ENCODE data around the gene SCLT1. TPM values are rescaled to one million over a fixed set of nuclear protein-coding genes. Genes with fewer than 3 reads are reported as not detected.
A peak's percentile ranks its signal among the peaks of the same experiment; 100 is the strongest.

Gene SCLT1
- polyA plus RNA-seq, 3 donors: 14.3 to 18.2 (median 18.0) TPM

DNA sequence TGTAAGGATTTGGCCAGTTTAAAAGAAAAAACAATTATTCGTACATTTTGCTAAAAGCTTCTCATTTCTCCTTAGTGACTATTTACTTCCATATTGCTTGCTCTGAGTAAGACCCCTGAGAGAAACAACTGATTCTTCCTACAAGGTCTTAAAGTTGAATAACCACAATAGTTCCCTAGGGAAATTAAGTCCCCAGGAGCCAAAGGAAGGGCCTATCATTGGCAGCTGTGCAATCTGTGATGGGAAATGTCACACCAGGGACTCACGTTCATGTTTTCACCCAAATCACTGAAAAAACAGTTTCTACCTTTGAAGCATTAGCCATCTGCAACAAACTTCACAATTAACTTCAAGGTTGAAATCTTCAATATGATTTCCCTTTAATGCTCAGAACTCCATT lies 217.1 kb downstream of the SCLT1 start:
- DNase-seq: no peak

- DNase-seq: no peak
These were observed 221.4 kb downstream of the SCLT1 start for GRCh38 chr4:128871948-128872347.

GRCh38 chr4:128869776-128870509 lies 223.4 kb downstream of the SCLT1 start:
- no peak for DNase-seq

GRCh38 chr4:128868758-128869157 lies 224.6 kb downstream of the SCLT1 start:
- DNase-seq: no peak

DNA sequence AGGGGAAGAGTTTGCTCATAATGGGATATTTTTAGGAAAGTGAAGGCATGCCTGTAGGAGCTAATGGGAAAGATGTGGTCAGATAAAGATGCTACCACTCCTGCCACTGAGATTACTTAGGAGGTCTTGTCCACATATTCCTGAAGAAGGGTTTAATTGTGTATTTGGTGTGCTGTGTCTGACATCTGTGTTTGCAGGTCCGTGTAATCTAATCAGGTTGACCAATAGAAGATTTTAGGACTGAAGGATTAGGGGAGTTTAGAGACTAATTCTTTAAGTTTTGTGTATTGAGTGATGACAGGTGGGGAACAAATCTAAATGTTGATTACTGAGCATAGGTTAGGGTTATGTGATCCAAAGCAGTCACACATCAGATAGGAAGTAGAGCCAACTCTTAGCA lies 226.6 kb downstream of the SCLT1 start:
- no peak for DNase-seq

DNA sequence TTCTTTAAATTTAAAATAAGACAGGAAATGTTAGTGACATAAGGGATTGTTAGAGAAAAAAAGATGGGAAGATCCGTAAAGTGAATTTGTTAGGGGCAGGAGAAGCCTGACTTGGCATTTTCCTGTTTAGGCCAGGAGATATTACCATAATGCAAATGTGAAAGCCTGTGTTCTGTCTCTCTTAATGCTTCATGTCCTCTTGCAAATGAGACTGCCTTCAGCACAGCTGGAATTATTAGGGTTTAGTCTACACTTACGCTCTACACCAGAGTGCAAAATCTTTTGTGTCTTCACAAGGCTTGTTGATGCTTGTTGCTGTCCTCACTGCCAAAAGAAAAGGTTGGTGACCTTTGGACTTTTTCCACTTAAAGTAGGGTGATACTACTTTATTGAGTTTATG lies 227.1 kb downstream of the SCLT1 start:
- no peak for DNase-seq

DNA sequence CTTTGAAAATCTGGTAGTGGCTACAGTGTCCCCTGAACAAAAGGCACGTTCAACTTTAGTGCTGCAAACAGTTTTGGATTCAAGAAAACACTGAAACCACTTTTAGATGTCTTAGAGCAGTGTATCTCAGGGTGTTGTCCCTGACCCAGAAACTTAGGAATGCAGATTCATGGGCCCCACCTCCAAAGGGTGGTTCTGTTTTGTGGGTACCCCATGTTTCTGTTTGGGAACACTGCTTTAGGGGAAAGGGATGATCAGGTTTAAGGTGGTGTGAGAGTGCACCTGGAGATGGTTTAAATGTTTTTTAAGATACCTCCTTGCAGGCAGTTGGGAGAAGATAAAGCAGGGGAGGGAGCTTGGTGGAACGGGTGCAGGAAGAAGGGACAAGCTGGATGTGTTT lies 228.2 kb downstream of the SCLT1 start:
- DNase-seq: no peak

- DNase-seq: peak; percentile 82
These were observed 229.8 kb downstream of the SCLT1 start for GRCh38 chr4:128863312-128864075.

GRCh38 chr4:128862608-128863311 lies 230.6 kb downstream of the SCLT1 start:
- no peak for DNase-seq

DNA sequence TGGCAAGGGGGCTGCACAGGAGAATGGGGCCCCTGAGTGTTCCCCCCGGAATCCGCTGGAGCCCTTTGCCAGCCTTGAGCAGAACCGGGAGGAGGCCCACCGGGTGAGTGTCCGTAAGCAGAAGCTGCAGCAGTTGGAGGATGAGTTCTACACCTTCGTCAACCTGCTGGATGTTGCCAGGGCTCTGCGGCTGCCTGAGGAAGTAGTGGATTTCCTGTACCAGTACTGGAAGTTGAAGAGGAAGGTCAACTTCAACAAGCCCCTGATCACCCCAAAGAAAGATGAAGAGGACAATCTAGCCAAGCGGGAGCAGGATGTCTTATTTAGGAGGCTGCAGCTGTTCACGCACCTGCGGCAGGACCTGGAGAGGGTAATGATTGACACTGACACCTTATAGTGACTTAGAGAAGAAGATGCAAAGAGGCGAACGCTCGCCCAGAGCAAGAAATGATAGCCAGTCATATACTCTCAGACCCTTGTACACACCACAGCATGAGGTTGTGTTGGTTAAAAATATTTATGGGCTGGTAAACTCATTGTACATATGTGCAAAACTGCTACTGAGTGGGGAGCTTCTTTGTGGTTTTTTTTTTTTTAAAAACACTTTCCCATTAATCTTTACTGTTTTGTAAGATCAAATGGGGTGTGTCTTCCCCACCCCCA lies 231.4 kb downstream of the SCLT1 start:
- DNase-seq: no peak

DNA sequence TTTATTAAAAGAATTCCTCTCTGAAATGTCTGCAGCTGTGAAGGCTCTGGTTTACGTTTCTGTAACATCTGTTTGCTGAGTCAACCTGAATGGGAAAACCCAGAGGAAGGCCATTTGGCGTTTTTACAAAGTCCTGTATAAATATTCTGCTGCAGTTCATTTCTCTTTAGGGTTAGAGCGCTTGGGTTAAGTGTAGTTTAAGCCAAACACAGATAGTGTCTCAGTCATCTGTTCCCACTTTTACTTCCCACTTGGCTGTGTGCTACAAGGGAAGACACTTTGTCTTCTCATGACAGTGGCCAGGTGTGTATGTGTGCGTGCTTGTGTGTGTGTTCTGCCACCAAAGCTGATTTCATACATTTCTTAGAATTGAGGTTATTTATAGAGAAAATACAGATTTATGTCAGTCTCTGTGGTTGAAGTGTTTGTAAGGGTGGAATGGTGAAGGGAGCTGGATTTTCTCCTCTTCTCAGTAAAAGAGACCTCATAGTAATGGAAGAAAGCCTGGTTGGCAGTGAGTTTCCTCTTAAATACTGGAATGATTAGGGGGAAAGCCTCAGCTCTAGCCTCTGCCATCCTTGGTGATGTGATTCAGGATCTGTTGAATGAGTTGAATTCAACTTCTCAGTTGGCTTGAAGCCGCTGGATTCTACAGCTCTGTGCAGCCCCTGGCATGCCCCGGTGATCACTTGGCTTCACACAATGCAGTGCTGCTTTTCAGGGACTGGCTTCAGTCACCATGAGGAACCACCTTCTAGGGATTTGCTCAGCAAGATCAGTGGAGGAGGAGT lies 233.3 kb downstream of the SCLT1 start:
- peak; percentile 35 for DNase-seq

DNA sequence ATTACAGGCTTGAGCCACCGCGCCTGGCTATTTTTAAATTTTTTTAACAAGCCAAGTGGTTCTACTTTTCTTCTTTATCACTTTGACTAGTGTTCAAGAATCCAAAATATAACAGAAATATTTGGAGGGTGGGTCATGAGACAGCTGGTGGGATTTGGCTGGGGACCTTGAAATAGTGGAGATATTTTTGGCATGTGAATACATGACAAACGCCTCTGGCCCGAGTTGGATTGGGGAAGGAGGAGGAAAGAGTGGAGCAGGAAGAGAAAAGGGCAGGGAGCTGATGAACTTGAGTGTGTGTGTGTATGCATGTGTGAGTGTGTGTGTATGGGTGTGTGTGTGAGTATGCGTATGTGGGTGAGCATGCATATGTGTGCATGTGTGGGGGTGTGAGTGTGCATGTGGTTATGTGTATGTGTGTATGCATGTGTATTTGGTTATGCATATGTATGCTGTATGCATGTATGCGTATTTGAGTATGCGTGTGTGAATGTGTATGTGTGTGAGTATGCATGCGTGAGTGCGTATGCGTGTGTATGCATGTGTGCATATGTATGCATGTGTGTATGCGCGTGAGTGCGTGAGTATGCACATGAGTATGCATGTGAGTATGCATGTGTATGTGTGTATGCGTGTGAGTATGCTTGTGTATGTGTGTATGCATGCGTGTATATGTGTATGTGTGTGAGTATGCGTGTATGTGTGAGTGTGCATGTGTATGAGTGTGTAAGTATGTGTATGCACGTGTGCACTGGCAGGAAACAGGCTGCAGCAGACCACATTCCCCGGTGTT lies 234.3 kb downstream of the SCLT1 start:
- no peak for DNase-seq

DNA sequence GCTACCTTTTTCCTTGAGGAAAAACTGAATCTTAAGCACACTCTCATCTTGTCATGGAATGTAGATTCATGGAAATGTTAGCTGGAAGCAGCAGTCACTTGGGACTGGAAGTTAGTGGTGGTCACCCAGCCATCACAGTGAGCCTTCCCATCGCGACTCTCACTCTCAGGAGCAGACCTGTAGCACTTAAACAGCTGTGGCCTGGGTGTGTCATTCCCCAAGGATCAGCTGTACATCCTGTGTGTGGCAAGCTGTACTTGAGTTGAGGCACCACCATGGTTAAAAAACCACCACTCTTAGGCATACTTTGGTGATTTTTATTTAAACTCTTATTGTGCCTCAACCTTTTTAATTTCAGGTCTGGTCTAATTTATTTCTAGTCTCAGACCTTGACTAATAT lies 237.1 kb downstream of the SCLT1 start:
- DNase-seq: no peak

DNA sequence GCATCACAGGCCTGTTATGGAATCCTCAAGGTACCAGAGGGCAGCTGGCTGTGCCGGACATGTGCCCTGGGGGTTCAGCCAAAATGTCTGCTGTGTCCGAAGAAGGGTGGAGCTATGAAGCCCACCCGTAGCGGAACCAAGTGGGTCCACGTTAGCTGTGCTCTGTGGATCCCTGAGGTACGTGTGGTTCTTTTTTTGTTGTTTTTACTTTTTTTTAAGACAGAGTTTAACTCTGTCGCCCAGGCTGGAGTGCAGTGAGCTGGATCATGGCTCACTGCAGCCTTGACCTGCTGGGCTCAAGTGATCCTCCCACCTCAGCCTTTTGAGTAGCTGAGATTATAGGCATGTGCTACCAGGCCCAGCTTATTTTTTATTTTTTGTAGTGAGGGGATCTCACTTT lies 237.7 kb downstream of the SCLT1 start:
- DNase-seq: no peak

- no peak for DNase-seq
These were observed 238.9 kb downstream of the SCLT1 start for GRCh38 chr4:128854433-128854832.

GRCh38 chr4:128853741-128854140 lies 239.6 kb downstream of the SCLT1 start:
- DNase-seq: no peak

DNA sequence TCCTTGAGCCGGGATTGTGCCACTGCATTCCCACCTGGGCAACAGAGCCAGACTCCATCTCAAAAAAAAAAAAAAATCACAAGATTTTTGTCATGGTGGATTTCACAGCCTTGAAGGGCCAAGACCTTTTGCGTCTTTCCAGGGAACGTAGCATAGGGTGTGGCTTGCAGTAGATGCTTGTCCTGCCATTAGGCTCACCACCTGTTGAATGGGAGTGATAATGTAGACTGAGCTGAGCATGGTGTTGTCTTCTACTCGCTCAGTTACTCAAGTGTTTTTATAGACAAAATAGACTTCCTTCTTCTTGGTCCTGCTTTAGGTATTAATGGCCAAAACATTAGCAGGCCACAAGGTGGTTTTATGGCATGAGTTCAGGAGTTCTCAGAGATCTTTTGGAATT lies 243.1 kb downstream of the SCLT1 start:
- no peak for DNase-seq

- no peak for DNase-seq
These were observed 244.9 kb downstream of the SCLT1 start for GRCh38 chr4:128848461-128848860.

GRCh38 chr4:128847082-128847724 lies 246.1 kb downstream of the SCLT1 start:
- DNase-seq: no peak

DNA sequence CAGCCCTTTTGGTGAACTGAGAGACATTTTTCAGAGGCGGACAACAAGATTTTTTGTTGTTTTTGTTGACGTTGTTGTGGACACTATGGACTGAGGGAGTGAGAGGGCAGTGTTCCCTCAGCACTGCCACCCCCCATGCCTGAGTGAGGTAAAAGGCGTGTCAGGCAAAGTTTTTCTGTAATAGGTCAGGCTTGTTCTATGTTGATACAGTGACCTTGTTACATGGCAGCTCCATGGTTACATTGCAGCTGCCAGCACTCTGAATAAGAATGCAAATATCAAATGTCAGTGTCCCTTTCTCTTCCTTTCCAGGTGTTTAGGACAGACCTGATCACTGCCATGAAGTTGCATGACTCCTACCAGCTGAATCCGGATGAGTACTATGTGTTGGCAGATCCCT lies 247.3 kb downstream of the SCLT1 start:
- DNase-seq: no peak
